HCT116 (cell line): ENCODE data around the gene ATP13A4. TPM values are rescaled to one million over a fixed set of nuclear protein-coding genes. Genes with fewer than 3 reads are reported as not detected.

Experiments
- ATAC-seq: fragments of 200-7000 bp; cut with Tn5 transposase; 2 replicates; pipeline ENCODE4 v1.9.1; 2020; ENCODE audit warnings: mild to moderate bottlenecking, moderate library complexity
- BruUV-seq: library from RNA; stranded (reverse); fragments of 400-500 nt; replicated peaks from 2 replicates; lab custom pipeline; 2021; lab: Mats Ljungman, UMichigan
- CTCF ChIA-PET: fragments of 300-600 bp; sonication (Branson Sonifier 250); formaldehyde crosslinking; loops from one replicate; lab custom pipeline; 2021; ENCODE audit warnings: antibody characterized with exemption; lab: Charles Lee
- POLR2A ChIA-PET: fragments of 300-600, 350-600 bp; sonication (Branson Sonifier 250); formaldehyde crosslinking; loops from one replicate; lab custom pipeline; 2021; ENCODE audit warnings: antibody characterized with exemption; lab: Charles Lee
- RAD21 ChIA-PET, 2 experiments: fragments of 300-600 bp; sonication (Branson Sonifier 250); formaldehyde crosslinking; loops; one replicate each; lab custom pipeline; 2023; ENCODE audit warnings: low total read pairs in 2 of 2; ENCODE audit not compliant: uncharacterized antibody in 2 of 2, unreplicated experiment in 2 of 2, low non-redundant PET in 1 of 2; lab: Charles Lee
- DNase-seq: peaks from one replicate; pipeline ENCODE4 v3.0.0-alpha.2; 2010; ENCODE audit warnings: low read depth, low spot score
- H2AFZ ChIP-seq: fragments of 200-600 bp; shearing (Covaris generic), sonication (generic); 2 replicates; pipeline ENCODE4 v1.6.1; 2017; ENCODE audit warnings: low read depth, mixed run types, mixed read lengths, antibody characterized with exemption, low read length; ENCODE audit not compliant: poor library complexity, severe bottlenecking
- H3K27ac ChIP-seq: 2 replicates; pipeline ENCODE4 v1.5.1; 2012; ENCODE audit warnings: low read depth, low read length
- H3K27me3 ChIP-seq: fragments of 200-600 bp; sonication (generic); 2 replicates; pipeline ENCODE4 v1.6.1; 2016; ENCODE audit warnings: mixed run types, low read length, mixed read lengths; ENCODE audit not compliant: insufficient read depth
- H3K36me3 ChIP-seq, 2 experiments: fragments of 200-500 bp in 1 of 2; fragments of 200-600 bp in 1 of 2; sonication (Bioruptor generic) in 1 of 2; sonication (generic) in 1 of 2; 2 replicates each; pipeline versions ENCODE4 v1.5.1 to v1.6.1; 2014 to 2016; ENCODE audit warnings: low read length in 2 of 2, inconsistent platforms in 1 of 2, mixed read lengths in 1 of 2, mixed run types in 1 of 2; ENCODE audit not compliant: insufficient read depth in 2 of 2, control insufficient read depth in 1 of 2
- H3K4me1 ChIP-seq, 2 experiments: fragments of 200-600 bp in 1 of 2; sonication (generic) in 1 of 2; 2 replicates each; pipeline versions ENCODE4 v1.5.1 to v1.6.1; 2012 to 2017; ENCODE audit warnings: low read length in 2 of 2, inconsistent platforms in 1 of 2, mild to moderate bottlenecking in 1 of 2, mixed read lengths in 1 of 2, mixed run types in 1 of 2, moderate library complexity in 1 of 2; ENCODE audit not compliant: insufficient read depth in 2 of 2, control insufficient read depth in 1 of 2
- H3K4me2 ChIP-seq: fragments of 200-600 bp; sonication (generic); 2 replicates; pipeline ENCODE4 v1.6.1; 2017; ENCODE audit warnings: mixed run types, low read length, mixed read lengths
- H3K4me3 ChIP-seq, 2 experiments: fragments of 200-600 bp in 1 of 2; sonication (generic) in 1 of 2; replicated peaks in 1 of 2; 2 replicates each; pipeline ENCODE4 v1.5.1; 2011 to 2016; ENCODE audit warnings: low read length in 2 of 2, control low read depth in 1 of 2, low read depth in 1 of 2, mild to moderate bottlenecking in 1 of 2, mixed read lengths in 1 of 2, mixed run types in 1 of 2
- H3K79me2 ChIP-seq: fragments of 200-600 bp; sonication (generic); 2 replicates; pipeline ENCODE4 v1.6.1; 2017; ENCODE audit warnings: mild to moderate bottlenecking, mixed run types, low read length, moderate library complexity, mixed read lengths; ENCODE audit not compliant: insufficient read depth
- H3K9ac ChIP-seq: fragments of 200-600 bp; sonication (generic); 2 replicates; pipeline ENCODE4 v1.6.1; 2016; ENCODE audit warnings: low read length, mixed read lengths
- H3K9me2 ChIP-seq: fragments of 200-600 bp; sonication (generic), shearing (Covaris generic); 2 replicates; pipeline ENCODE4 v1.6.1; 2017; ENCODE audit warnings: mixed run types, mild to moderate bottlenecking, moderate library complexity; ENCODE audit not compliant: insufficient read depth
- H3K9me3 ChIP-seq, 2 experiments: fragments of 200-500 bp in 1 of 2; fragments of 200-600 bp in 1 of 2; sonication (Bioruptor generic) in 1 of 2; sonication (generic) in 1 of 2; 2 replicates each; pipeline ENCODE4 v1.6.1; 2014 to 2017; ENCODE audit warnings: low read length in 2 of 2, mixed read lengths in 2 of 2, inconsistent platforms in 1 of 2, low read depth in 1 of 2, mild to moderate bottlenecking in 1 of 2, mixed run types in 1 of 2, moderate library complexity in 1 of 2; ENCODE audit not compliant: control insufficient read depth in 1 of 2, insufficient read depth in 1 of 2
- H4K20me1 ChIP-seq: fragments of 200-600 bp; sonication (generic), shearing (Covaris generic); 2 replicates; pipeline ENCODE4 v1.6.1; 2017; ENCODE audit warnings: mixed run types, mild to moderate bottlenecking, moderate library complexity; ENCODE audit not compliant: insufficient read depth
- CBX3 ChIP-seq: IDR thresholded peaks from 2 replicates; pipeline ENCODE4 v1.6.1; 2012; ENCODE audit warnings: low read depth
- CEBPB ChIP-seq: IDR thresholded peaks from 2 replicates; pipeline ENCODE4 v1.6.1; 2012; ENCODE audit warnings: low read depth
- EGR1 ChIP-seq: IDR thresholded peaks from 2 replicates; pipeline ENCODE4 v1.6.1; 2012; ENCODE audit warnings: low read depth
- ELF1 ChIP-seq: IDR thresholded peaks from 2 replicates; pipeline ENCODE4 v1.6.1; 2012; ENCODE audit warnings: low read depth, borderline replicate concordance
- EZH2 ChIP-seq: fragments of 200-600 bp; sonication (generic); IDR thresholded peaks from 2 replicates; pipeline ENCODE4 v1.6.1; 2017; ENCODE audit warnings: antibody characterized with exemption, mixed run types
- FOSL1 ChIP-seq: IDR thresholded peaks from 2 replicates; pipeline ENCODE4 v1.6.1; 2012; ENCODE audit warnings: low read depth
- MAX ChIP-seq: IDR thresholded peaks from 2 replicates; pipeline ENCODE4 v1.6.1; 2012
- POLR2A ChIP-seq: IDR thresholded peaks from 2 replicates; pipeline ENCODE4 v1.7.0; 2011; ENCODE audit warnings: borderline replicate concordance; ENCODE audit not compliant: insufficient read depth, insufficient read length; ENCODE audit errors: extremely low read depth
- POLR2AphosphoS5 ChIP-seq: IDR thresholded peaks from 2 replicates; pipeline ENCODE4 v1.6.1; 2011; ENCODE audit warnings: mild to moderate bottlenecking, low read depth, low read length, moderate library complexity
- RAD21 ChIP-seq: IDR thresholded peaks from 2 replicates; pipeline ENCODE4 v1.6.1; 2012; ENCODE audit warnings: low read depth, mild to moderate bottlenecking
- SIN3A ChIP-seq: IDR thresholded peaks from 2 replicates; pipeline ENCODE4 v1.6.1; 2012; ENCODE audit warnings: low read depth
- SP1 ChIP-seq: IDR thresholded peaks from 2 replicates; pipeline ENCODE4 v1.6.1; 2012; ENCODE audit warnings: low read depth
- SRF ChIP-seq: IDR thresholded peaks from 2 replicates; pipeline ENCODE4 v1.6.1; 2012; ENCODE audit warnings: low read depth
- TCF7L2 ChIP-seq: IDR thresholded peaks from 2 replicates; pipeline ENCODE4 v1.7.0; 2011; ENCODE audit warnings: borderline replicate concordance, inconsistent platforms; ENCODE audit not compliant: insufficient read depth, insufficient read length; ENCODE audit errors: extremely low read depth
- YY1 ChIP-seq: IDR thresholded peaks from 2 replicates; pipeline ENCODE4 v1.6.1; 2011; ENCODE audit warnings: low read length, low read depth, moderate library complexity, mild to moderate bottlenecking; ENCODE audit not compliant: insufficient replicate concordance; ENCODE audit errors: extremely low read depth
- ZFX ChIP-seq: fragments of 450-650 bp; IDR thresholded peaks from 2 replicates; pipeline ENCODE4 v1.6.1; 2017
- ZNF274 ChIP-seq: fragments of 200-500 bp; sonication (Bioruptor generic); IDR thresholded peaks from 2 replicates; pipeline ENCODE4 v1.6.1; 2014; ENCODE audit warnings: mild to moderate bottlenecking, low read depth, low read length, inconsistent platforms
- intact Hi-C: fragments of 100-400 bp; cut with micrococcal nuclease; formaldehyde crosslinking; loops from 2 replicates; pipeline ENCODE4 v1.10.0; 2022
- total RNA-seq: library from RNA; stranded (reverse); gene quantifications from one replicate; pipeline ENCODE4 v1.2.1, GENCODE V29; 2021; ENCODE audit not compliant: unreplicated experiment
- TF ChIP-seq, protein P1 (sequence below), 3 experiments: fragments of 200-600 bp in 1 of 3; sonication (generic) in 1 of 3; IDR thresholded peaks in 2 of 3; conservative IDR thresholded peaks in 1 of 3; 2 replicates each; pipeline ENCODE4 v1.5.1; 2012 to 2017; ENCODE audit warnings: low read depth in 2 of 3, low read length in 2 of 3, antibody characterized with exemption in 1 of 3, borderline replicate concordance in 1 of 3, control low read depth in 1 of 3, mild to moderate bottlenecking in 1 of 3, mixed read lengths in 1 of 3, mixed run types in 1 of 3, moderate library complexity in 1 of 3; ENCODE audit not compliant: insufficient read depth in 1 of 3
- TF ChIP-seq, protein P2 (sequence below): IDR thresholded peaks from 2 replicates; pipeline ENCODE4 v1.6.1; 2011; ENCODE audit warnings: mild to moderate bottlenecking, low read length, moderate library complexity; ENCODE audit not compliant: insufficient replicate concordance; ENCODE audit errors: extremely low read depth
- TF ChIP-seq, protein P3 (sequence below): IDR thresholded peaks from 2 replicates; pipeline ENCODE4 v1.6.1; 2012

Gene ATP13A4
- total RNA-seq, 1 experiment from 2014 or later: 0.15 TPM

DNA sequence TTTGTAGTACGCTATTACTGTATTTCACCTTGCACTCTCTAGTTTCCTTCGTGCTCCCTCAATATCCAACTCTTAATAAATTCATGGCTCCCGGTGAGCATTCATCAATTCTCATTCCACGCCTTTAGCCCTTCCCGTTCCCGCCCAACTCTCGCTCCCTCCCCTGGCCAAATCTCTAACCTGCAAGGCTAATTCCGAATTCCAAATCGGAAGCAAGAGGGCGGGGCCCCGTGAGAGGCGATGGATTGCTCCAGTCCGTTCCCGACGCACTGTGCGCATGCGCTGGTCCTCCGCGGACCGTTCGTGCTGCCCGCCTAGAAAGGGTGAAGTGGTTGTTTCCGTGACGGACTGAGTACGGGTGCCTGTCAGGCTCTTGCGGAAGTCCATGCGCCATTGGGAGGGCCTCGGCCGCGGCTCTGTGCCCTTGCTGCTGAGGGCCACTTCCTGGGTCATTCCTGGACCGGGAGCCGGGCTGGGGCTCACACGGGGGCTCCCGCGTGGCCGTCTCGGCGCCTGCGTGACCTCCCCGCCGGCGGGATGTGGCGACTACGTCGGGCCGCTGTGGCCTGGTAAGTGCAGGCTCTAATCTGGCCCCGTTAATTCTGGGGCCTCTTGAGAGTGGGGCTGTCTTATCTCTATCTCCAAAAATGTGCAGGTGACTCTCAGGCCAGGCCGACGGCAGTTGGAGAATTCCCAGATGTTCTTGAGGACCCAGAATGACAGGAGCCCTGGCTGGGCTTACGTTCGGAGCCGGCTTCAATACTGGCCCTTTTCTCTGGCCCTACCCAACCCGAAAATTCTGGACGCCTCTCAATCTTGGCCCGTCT, 38.4 kb upstream of the ATP13A4 start, which contains the start of gene OPA1:
TSS of gene OPA1 (plus strand) at position 368 of the 827 bp plus-strand sequence. CDS start at position 538, 170 bp downstream.
- BruUV-seq: TSS peak; percentile 43
- no peaks in the 10 kb centered on the region for H4K20me1 ChIP-seq
- POLR2A ChIA-PET: no interaction called here
- H3K27ac ChIP-seq: peak within 1 kb of the TSS; percentile 66
- 0 out of 4 replicates have a peak, but pooled peaks cover 0 to 2% of the 10 kb centered on the region in 2 experiments for H3K36me3 ChIP-seq
- peaks cover 49% of the 10 kb centered on the region for H3K79me2 ChIP-seq
- H3K4me2 ChIP-seq: peak within 1 kb of the TSS; percentile 81
- H3K9me2 ChIP-seq: no peaks in the 10 kb centered on the region; the same call in 1 of the 2 replicates
- DNase-seq: peak; percentile 99
- intact Hi-C loops: loop anchor here (5.0 kb wide), 1 partner anchor 724 kb away; no protein-coding TSS in a partner anchor
- TF ChIP-seq SIN3A: peak; percentile 97
- peak; percentile 99 for TF ChIP-seq ELF1
- TF ChIP-seq FOSL1: no peak
- no peak for TF ChIP-seq POLR2A
- peak; percentile 96 for TF ChIP-seq ZFX
- no peak for TF ChIP-seq EZH2
- TF ChIP-seq RAD21: no peak
- peak; percentile 85 for TF ChIP-seq POLR2AphosphoS5
- TF ChIP-seq EGR1: 0 out of 2 replicates have a peak, but pooled peaks have one; percentile 13
- TF ChIP-seq ZNF274: no peak
- TF ChIP-seq, protein P1, sequence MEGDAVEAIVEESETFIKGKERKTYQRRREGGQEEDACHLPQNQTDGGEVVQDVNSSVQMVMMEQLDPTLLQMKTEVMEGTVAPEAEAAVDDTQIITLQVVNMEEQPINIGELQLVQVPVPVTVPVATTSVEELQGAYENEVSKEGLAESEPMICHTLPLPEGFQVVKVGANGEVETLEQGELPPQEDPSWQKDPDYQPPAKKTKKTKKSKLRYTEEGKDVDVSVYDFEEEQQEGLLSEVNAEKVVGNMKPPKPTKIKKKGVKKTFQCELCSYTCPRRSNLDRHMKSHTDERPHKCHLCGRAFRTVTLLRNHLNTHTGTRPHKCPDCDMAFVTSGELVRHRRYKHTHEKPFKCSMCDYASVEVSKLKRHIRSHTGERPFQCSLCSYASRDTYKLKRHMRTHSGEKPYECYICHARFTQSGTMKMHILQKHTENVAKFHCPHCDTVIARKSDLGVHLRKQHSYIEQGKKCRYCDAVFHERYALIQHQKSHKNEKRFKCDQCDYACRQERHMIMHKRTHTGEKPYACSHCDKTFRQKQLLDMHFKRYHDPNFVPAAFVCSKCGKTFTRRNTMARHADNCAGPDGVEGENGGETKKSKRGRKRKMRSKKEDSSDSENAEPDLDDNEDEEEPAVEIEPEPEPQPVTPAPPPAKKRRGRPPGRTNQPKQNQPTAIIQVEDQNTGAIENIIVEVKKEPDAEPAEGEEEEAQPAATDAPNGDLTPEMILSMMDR (IDR thresholded peaks at IDR 0.05 in 2 of 3, conservative IDR thresholded peaks at IDR 0.05 in 1 of 3; ENCODE audit: borderline replicate concordance in 1 of 3, insufficient read depth in 1 of 3, low read depth in 2 of 3, low read length in 2 of 3): no peak; a peak in 1 of 6 replicates
- TF ChIP-seq CEBPB: no peak; the same call in 1 of the 2 replicates
- peak; percentile 90 for TF ChIP-seq SRF
- TF ChIP-seq SP1: peak; percentile 98
- TF ChIP-seq, protein P2, sequence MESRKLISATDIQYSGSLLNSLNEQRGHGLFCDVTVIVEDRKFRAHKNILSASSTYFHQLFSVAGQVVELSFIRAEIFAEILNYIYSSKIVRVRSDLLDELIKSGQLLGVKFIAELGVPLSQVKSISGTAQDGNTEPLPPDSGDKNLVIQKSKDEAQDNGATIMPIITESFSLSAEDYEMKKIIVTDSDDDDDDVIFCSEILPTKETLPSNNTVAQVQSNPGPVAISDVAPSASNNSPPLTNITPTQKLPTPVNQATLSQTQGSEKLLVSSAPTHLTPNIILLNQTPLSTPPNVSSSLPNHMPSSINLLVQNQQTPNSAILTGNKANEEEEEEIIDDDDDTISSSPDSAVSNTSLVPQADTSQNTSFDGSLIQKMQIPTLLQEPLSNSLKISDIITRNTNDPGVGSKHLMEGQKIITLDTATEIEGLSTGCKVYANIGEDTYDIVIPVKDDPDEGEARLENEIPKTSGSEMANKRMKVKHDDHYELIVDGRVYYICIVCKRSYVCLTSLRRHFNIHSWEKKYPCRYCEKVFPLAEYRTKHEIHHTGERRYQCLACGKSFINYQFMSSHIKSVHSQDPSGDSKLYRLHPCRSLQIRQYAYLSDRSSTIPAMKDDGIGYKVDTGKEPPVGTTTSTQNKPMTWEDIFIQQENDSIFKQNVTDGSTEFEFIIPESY: peak; percentile 91
- peak; percentile 64 for TF ChIP-seq TCF7L2
- peak; percentile 100 for TF ChIP-seq CBX3
- TF ChIP-seq YY1: peak; percentile 93
- TF ChIP-seq, protein P3, sequence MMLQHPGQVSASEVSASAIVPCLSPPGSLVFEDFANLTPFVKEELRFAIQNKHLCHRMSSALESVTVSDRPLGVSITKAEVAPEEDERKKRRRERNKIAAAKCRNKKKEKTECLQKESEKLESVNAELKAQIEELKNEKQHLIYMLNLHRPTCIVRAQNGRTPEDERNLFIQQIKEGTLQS: no peak; the same call in 1 of the 2 replicates
- peak; percentile 94 for TF ChIP-seq MAX
- TF ChIP-seq, all 23 proteins: peak for 12
- peak within 1 kb of the TSS; percentile 62 to 89 for H3K4me3 ChIP-seq
- H3K9ac ChIP-seq: peak within 1 kb of the TSS; percentile 82
- H3K27me3 ChIP-seq: no peaks in the 10 kb centered on the region
- CTCF ChIA-PET: no interaction called here
- RAD21 ChIA-PET: no interaction called here
- peak within 1 kb of the TSS; percentile 62 for H2AFZ ChIP-seq
- H3K9me3 ChIP-seq: no peaks in the 10 kb centered on the region
- H3K4me1 ChIP-seq: peaks cover 18 to 32% of the 10 kb centered on the region in 2 experiments
- peak; percentile 87 for ATAC-seq
